Astrocyte (in vitro differentiated cells and primary cell): ENCODE measurements around the gene TEX48. TPM values are rescaled to one million over a fixed set of nuclear protein-coding genes. Genes with fewer than 3 reads are reported as not detected.

Experiments
- DNase-seq: peaks from one replicate; pipeline ENCODE4 v3.0.0-alpha.2; 2010; ENCODE audit warnings: low read depth
- FAIRE-seq: peaks from 2 replicates; lab custom pipeline; 2011; peaks lifted over from hg19 to GRCh38; lab: Jason Lieb, UNC
- H2AFZ ChIP-seq: 2 replicates; pipeline ENCODE4 v1.6.0; 2012; ENCODE audit warnings: low read depth, low read length, inconsistent platforms
- H3K27ac ChIP-seq: 2 replicates; pipeline ENCODE4 v1.5.1; 2011; ENCODE audit warnings: low read depth, low read length, inconsistent platforms
- H3K27me3 ChIP-seq: 2 replicates; pipeline ENCODE4 v1.6.0; 2011; ENCODE audit warnings: low read length, inconsistent platforms; ENCODE audit not compliant: insufficient read depth
- H3K36me3 ChIP-seq: 2 replicates; pipeline ENCODE4 v1.5.1; 2011; ENCODE audit warnings: low read length, inconsistent platforms; ENCODE audit not compliant: insufficient read depth
- H3K4me1 ChIP-seq: 2 replicates; pipeline ENCODE4 v1.5.1; 2011; ENCODE audit warnings: low read length, inconsistent platforms; ENCODE audit not compliant: insufficient read depth
- H3K4me2 ChIP-seq: 2 replicates; pipeline ENCODE4 v1.6.0; 2012; ENCODE audit warnings: low read length, inconsistent platforms
- H3K4me3 ChIP-seq: 2 replicates; pipeline ENCODE4 v1.5.1; 2011; ENCODE audit warnings: low read depth, mild to moderate bottlenecking, low read length, inconsistent platforms; ENCODE audit not compliant: insufficient read depth
- H3K79me2 ChIP-seq: 2 replicates; pipeline ENCODE4 v1.6.0; 2012; ENCODE audit warnings: mild to moderate bottlenecking, low read length, inconsistent platforms; ENCODE audit not compliant: insufficient read depth
- H3K9ac ChIP-seq: 2 replicates; pipeline ENCODE4 v1.6.0; 2012; ENCODE audit warnings: mild to moderate bottlenecking, low read length, inconsistent platforms
- H3K9me3 ChIP-seq: 2 replicates; pipeline ENCODE4 v1.5.1; 2012; ENCODE audit warnings: low read depth, mild to moderate bottlenecking, low read length, inconsistent platforms; ENCODE audit not compliant: insufficient read depth
- H4K20me1 ChIP-seq: 2 replicates; pipeline ENCODE4 v1.6.0; 2012; ENCODE audit warnings: low read length, inconsistent platforms; ENCODE audit not compliant: insufficient read depth
- H3K27ac Mint-ChIP-seq: one replicate; pipeline ENCODE4 v1.8.0; 2021; ENCODE audit warnings: mild to moderate bottlenecking, mixed read lengths; ENCODE audit not compliant: unreplicated experiment
- H3K27me3 Mint-ChIP-seq: one replicate; pipeline ENCODE4 v1.8.0; 2021; ENCODE audit warnings: low read depth, mixed read lengths; ENCODE audit not compliant: unreplicated experiment
- H3K36me3 Mint-ChIP-seq: one replicate; pipeline ENCODE4 v1.8.0; 2021; ENCODE audit warnings: low read depth, mixed read lengths; ENCODE audit not compliant: unreplicated experiment
- H3K4me1 Mint-ChIP-seq: one replicate; pipeline ENCODE4 v1.8.0; 2021; ENCODE audit warnings: low read depth, mixed read lengths; ENCODE audit not compliant: unreplicated experiment
- H3K4me3 Mint-ChIP-seq: one replicate; pipeline ENCODE4 v1.8.0; 2021; ENCODE audit warnings: mild to moderate bottlenecking, moderate library complexity, mixed read lengths; ENCODE audit not compliant: unreplicated experiment
- H3K9me3 Mint-ChIP-seq: one replicate; pipeline ENCODE4 v1.8.0; 2021; ENCODE audit warnings: mild to moderate bottlenecking, mixed read lengths; ENCODE audit not compliant: unreplicated experiment
- EZH2 ChIP-seq: IDR thresholded peaks from 2 replicates; pipeline ENCODE4 v1.6.1; 2012; ENCODE audit warnings: mild to moderate bottlenecking, low read length, inconsistent platforms; ENCODE audit not compliant: insufficient read depth
- total RNA-seq: library from RNA; stranded (reverse); gene quantifications from 2 replicates; pipeline ENCODE4 v1.2.1, GENCODE V29; 2021
- TF ChIP-seq, protein P1 (sequence below): IDR thresholded peaks from 2 replicates; pipeline ENCODE4 v1.5.1; 2011; ENCODE audit warnings: low read depth, mild to moderate bottlenecking, inconsistent platforms, low read length, moderate library complexity; ENCODE audit not compliant: insufficient read depth

The TEX48 gene
- total RNA-seq, 1 donor from 2014 or later, result not detected

DNA sequence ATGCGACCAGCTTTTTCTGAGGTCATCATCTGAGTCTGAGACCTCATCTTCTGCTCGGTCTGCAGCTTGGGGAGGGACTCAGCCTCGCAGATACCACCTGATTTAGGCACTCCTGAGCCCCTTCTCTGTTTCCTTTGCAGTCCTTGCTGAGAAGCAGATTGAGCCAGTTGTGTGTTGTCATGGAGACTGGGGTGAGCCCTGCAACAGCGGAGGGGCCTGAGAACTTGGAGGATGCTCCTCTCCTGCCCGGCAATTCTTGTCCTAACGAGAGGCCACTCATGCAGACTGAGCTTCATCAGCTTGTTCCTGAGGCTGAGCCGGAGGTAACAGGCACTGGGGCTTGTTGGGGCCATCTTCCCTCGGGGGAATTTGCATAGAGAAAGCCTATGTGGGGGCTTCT is 43.6 kb downstream of the TEX48 start:
- Histone ChIP-seq H3K9ac (no peak overlapping the region), H3K36me3 (no peaks in the 10 kb centered on the region), H3K27me3 (no peaks in the 10 kb centered on the region), H3K9me3 (no peaks in the 10 kb centered on the region), H3K79me2 (no peaks in the 10 kb centered on the region), H3K27ac (no peak overlapping the region), H3K4me1 (no peaks in the 10 kb centered on the region), H3K4me2 (no peak overlapping the region), H2AFZ (no peak overlapping the region), H4K20me1 (no peaks in the 10 kb centered on the region), H3K4me3 (no peak overlapping the region)
- Mint-ChIP-seq H3K27me3 (no peaks in the 10 kb centered on the region), H3K27ac (no peak overlapping the region), H3K9me3 (no peaks in the 10 kb centered on the region), H3K4me1 (no peaks in the 10 kb centered on the region), H3K4me3 (no peak overlapping the region), H3K36me3 (peaks cover 26% of the 10 kb centered on the region)
- no peak for TF ChIP-seq EZH2
- TF ChIP-seq, protein P1, sequence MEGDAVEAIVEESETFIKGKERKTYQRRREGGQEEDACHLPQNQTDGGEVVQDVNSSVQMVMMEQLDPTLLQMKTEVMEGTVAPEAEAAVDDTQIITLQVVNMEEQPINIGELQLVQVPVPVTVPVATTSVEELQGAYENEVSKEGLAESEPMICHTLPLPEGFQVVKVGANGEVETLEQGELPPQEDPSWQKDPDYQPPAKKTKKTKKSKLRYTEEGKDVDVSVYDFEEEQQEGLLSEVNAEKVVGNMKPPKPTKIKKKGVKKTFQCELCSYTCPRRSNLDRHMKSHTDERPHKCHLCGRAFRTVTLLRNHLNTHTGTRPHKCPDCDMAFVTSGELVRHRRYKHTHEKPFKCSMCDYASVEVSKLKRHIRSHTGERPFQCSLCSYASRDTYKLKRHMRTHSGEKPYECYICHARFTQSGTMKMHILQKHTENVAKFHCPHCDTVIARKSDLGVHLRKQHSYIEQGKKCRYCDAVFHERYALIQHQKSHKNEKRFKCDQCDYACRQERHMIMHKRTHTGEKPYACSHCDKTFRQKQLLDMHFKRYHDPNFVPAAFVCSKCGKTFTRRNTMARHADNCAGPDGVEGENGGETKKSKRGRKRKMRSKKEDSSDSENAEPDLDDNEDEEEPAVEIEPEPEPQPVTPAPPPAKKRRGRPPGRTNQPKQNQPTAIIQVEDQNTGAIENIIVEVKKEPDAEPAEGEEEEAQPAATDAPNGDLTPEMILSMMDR, result no peak
- FAIRE-seq (no peak), DNase-seq (no peak)

DNA sequence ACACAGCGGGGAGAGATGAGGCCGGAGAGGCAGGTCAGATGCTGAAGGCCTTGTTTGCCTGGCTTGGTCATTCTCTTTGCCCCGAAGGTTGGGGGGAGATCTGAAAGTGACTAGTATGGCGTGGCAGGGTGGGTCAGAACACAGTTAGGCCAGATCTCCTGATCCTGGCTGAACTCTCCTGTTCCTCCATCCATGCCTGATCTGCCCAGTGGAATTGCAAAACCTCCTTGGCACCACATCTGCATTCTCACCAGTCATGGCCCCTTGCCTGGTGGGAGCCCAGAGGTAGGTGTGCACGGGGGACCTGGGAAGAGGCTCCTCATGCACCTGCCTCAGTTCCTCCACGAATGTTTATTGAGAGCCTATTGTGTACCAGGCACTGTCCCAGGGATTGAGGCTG is 47.6 kb downstream of the TEX48 start:
- Histone ChIP-seq H3K9me3 (no peaks in the 10 kb centered on the region), H3K79me2 (no peaks in the 10 kb centered on the region), H3K9ac (no peak overlapping the region), H3K27ac (no peak overlapping the region), H4K20me1 (no peaks in the 10 kb centered on the region), H3K4me2 (no peak overlapping the region), H3K4me1 (no peaks in the 10 kb centered on the region), H3K27me3 (no peaks in the 10 kb centered on the region), H3K4me3 (no peak overlapping the region), H3K36me3 (no peaks in the 10 kb centered on the region), H2AFZ (no peak overlapping the region)
- DNase-seq (no peak), FAIRE-seq (no peak)
- Mint-ChIP-seq H3K27ac (no peak overlapping the region), H3K9me3 (no peaks in the 10 kb centered on the region), H3K4me1 (no peaks in the 10 kb centered on the region), H3K4me3 (no peak overlapping the region), H3K36me3 (peaks cover 32% of the 10 kb centered on the region), H3K27me3 (no peaks in the 10 kb centered on the region)
- TF ChIP-seq, protein P1, result no peak
- TF ChIP-seq EZH2, result no peak

DNA sequence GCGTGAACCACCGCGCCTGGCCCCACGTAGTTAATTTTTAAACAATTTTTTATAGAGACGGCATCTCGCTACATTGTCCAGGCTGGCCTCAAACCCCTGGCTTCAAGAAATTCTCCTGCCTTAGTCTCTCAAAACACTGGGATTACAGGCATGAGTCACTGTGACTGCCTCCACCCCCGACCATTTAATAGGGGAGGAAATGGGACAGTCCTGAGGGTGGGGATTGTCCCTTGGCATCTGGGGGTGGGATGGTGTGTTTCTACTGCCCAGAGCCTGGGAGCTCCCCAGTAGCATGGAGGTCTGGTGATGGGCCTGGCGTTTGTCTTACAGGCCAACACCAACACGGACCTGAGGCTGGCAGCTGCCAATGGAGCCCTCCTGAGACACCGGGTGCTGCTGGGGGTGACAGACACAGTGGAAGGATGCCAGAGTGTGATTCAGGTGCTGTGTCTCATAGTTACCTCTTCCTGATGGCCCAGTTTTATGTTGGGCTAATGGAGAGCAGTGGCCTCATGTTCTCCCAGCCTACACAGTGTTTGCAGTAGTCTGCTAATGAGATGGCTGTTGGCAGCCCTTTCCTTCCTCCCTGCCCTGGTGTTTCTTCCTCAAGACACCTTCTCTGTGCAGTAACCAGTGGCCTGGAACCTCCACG is 48.4 kb downstream of the TEX48 start:
- Histone ChIP-seq H3K4me2 (no peak overlapping the region), H3K79me2 (no peaks in the 10 kb centered on the region), H2AFZ (no peak overlapping the region), H3K4me3 (no peak overlapping the region), H3K27me3 (no peaks in the 10 kb centered on the region), H3K9me3 (no peaks in the 10 kb centered on the region), H3K4me1 (no peaks in the 10 kb centered on the region), H3K36me3 (no peaks in the 10 kb centered on the region), H4K20me1 (no peaks in the 10 kb centered on the region), H3K27ac (no peak overlapping the region), H3K9ac (no peak overlapping the region)
- H3K9me3 Mint-ChIP-seq, result no peaks in the 10 kb centered on the region
- no peaks in the 10 kb centered on the region for H3K4me1 Mint-ChIP-seq
- H3K27me3 Mint-ChIP-seq, result no peaks in the 10 kb centered on the region
- TF ChIP-seq, protein P1, result no peak
- TF ChIP-seq EZH2, result no peak
- H3K27ac Mint-ChIP-seq, result no peak overlapping the region
- FAIRE-seq (no peak), DNase-seq (no peak)
- H3K4me3 Mint-ChIP-seq, result no peak overlapping the region
- peaks cover 38% of the 10 kb centered on the region for H3K36me3 Mint-ChIP-seq
